D721Med (cell line): ENCODE results near the gene AGXT.

Source experiments
- DNase-seq: peaks from one replicate; pipeline ENCODE4 v3.0.0; 2011; ENCODE audit warnings: low spot score; ENCODE audit not compliant: insufficient read length
- FAIRE-seq: peaks from 2 replicates; lab custom pipeline; 2011; peaks lifted over from hg19 to GRCh38; lab: Jason Lieb, UNC
- TF ChIP-seq, protein P1 (sequence below): IDR thresholded peaks from 2 replicates; pipeline ENCODE4 v1.5.1; 2012; ENCODE audit warnings: mild to moderate bottlenecking, control low read depth; ENCODE audit not compliant: insufficient read depth; ENCODE audit errors: missing control alignments

Gene AGXT

DNA sequence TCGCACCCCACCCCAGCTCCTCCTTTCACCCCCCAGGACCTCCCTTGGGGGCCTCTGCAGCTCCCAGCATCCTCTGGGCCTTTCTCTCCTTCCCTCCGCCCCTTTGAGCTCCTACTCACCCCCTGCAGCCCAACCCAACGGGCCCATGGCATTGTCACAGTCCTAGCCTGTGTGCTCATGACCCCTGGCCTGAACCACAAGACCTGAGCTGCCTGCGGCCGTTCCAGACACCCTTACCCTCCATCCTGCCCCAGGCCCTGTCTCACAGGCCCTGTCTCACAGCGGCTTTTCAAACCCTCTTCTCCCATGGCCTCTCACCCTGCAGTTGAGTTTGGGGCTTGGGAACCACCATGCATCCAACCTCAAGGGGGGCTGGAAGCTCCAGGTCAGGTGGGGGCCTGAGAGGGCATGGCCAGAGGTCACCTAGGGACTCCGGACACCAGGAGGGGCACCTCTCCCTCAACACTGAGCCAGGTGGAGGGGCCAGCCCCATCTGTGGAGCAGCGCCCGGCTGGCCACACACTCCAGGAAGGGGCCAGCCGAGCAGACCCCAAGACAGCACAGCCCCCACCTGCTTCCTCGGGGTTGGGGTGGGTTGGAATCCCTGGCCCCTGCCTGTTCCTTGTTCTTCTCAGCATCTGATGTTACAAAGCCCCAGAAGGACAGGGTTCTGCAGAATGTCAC lies 20.4 kb downstream of the AGXT start:
- DNase-seq, result no peak
- FAIRE-seq, result no peak
- TF ChIP-seq, protein P1, sequence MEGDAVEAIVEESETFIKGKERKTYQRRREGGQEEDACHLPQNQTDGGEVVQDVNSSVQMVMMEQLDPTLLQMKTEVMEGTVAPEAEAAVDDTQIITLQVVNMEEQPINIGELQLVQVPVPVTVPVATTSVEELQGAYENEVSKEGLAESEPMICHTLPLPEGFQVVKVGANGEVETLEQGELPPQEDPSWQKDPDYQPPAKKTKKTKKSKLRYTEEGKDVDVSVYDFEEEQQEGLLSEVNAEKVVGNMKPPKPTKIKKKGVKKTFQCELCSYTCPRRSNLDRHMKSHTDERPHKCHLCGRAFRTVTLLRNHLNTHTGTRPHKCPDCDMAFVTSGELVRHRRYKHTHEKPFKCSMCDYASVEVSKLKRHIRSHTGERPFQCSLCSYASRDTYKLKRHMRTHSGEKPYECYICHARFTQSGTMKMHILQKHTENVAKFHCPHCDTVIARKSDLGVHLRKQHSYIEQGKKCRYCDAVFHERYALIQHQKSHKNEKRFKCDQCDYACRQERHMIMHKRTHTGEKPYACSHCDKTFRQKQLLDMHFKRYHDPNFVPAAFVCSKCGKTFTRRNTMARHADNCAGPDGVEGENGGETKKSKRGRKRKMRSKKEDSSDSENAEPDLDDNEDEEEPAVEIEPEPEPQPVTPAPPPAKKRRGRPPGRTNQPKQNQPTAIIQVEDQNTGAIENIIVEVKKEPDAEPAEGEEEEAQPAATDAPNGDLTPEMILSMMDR, result no peak

DNA sequence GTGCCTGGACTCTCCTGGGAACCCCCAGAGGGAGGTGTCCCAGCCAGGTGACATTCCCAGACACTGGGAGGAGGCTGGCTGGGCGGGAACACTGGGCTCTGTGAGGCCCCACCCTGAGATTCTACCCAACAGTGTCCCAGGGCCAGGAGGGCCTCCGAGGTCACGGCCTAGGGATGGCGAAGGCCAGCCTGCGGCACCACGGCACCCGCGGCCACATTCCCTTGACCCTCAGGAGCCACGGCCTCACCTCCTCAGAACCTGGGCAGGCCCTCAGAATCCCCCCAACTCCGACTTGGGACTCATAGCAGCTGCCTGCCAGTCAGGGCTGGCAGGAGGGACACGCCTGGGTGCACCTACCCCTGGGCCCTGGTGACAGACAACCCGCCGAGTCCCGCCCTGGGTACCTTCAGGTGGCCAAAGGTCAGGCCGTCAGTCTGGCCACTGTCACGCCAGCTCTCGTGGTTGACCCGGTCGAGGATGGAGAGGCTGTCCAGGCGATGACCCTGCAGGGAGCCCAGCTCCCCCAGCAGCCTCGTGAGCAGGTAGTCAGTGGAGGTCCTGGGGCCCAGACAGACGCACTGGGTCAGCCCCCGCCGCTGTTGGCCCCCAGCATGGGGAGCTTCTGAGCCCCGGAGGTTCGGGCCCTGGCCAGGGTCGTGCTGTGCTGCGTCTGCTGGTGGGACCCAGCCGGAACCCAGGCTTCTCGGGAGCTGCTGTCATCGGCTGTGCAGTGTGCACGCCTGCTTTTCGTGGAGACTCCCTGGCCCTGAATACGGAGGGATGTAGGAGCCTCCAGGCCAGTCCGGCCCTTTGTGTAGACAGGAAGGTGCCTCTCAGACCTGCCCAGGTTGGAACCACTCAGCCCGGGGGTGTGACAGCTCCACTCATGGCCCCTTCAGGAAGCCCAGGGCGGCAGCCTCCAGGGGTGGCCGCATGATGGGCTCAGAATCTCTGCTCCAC lies 21.3 kb downstream of the AGXT start:
- DNase-seq (no peak), FAIRE-seq (no peak)
- TF ChIP-seq, protein P1, result no peak

DNA sequence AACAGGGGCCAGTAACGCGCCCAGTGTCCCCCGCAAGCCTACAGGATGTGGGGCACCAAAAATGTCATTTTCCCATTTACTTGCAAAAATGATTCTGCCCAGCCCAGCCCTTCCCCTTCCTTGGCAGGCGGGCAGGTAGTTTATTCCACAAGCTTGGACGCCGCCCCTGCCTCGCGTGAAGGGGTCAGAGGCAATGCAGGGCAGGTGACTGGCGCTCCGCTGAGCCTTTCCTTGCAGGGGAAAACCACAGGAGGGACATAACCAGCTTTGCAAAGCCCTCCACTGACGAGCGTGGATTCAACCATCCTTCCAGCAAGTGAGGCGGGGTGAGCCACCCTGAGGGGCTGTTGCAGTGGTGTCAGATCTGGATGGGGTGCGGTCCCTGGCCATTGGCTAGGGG lies 22.1 kb downstream of the AGXT start:
- TF ChIP-seq, protein P1, result no peak
- DNase-seq (no peak), FAIRE-seq (no peak)

DNA sequence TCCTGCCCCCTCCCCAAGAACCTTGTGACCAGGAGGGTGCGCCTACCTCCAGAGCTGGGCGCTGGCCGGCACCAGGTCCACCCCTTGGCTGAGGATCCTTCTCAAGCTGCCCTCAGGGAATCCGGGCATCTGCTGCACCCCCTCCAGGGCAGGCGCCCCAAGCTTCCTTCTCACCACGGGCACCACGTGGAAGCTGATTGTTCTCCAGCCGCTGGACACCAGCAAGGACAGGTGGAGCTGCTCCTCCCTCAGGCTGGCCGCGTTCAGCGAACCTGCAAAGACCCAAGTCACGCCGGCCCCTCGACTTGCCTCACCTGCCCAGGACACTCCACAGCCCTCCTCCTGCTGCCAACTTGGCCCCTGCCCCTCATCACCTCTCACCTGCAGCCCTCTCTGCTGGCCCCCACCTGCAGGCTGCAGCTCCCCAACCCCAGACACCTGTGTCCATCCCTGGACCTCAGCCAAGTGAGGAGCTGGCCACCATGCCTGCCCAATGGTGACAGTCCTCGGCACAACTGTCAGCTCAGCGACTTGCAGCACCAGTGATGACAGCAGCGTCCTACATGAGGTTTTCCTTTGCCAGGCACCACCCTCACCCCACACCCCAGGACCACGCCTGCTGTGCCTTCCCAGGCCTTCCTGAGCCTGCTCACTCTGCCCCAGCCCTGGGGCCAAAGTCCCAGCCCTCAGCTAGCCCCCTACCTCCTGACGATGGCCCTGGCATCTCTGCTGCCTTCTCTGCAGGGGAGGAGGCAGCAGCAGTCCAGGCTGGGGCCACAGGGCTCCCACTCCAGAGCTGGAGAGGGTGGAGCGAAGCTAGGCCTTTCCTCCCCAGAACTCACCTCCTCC lies 23.1 kb downstream of the AGXT start:
- FAIRE-seq (no peak), DNase-seq (no peak)
- TF ChIP-seq, protein P1, result no peak

DNA sequence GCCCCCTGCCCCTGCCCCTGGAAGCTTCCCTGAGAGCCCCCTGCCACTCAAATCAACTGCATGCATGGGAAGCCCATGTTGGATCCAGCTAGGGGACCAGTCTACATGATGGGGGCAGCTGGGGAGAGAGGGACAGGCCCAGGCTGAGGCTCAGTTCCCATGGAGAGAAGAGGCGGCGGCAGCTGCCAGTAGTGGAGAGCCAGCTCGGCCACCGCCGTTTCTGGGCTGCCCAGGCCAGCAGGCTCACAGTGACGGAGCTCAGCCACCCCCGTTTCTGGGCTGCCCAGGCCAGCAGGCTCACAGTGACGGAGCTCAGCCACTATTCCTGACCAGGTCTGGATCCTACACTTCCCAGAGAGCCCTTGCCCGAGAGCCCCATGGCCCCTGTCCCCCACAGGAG lies 23.7 kb downstream of the AGXT start:
- DNase-seq, result no peak
- TF ChIP-seq, protein P1, result no peak
- no peak for FAIRE-seq

DNA sequence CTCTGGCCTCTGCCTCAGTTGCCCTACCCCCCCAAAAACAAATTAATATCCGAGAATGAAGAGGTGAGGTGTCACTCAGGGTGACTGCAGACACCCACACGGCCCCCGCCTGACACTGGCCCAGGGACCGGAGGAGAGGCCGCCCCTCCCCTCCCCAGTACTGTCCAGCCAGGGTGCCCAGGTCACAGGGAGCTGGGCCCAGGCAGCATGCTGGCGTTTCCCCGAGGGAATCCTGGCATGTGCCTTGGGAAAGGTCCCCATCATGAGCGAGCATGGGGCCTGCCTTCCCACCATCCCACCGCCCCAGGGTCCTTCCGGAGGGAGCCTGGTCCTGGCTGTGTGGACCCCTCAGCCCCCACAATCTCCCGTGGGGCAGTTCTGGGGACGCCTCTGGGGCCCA lies 24.3 kb downstream of the AGXT start:
- DNase-seq (no peak), FAIRE-seq (no peak)
- TF ChIP-seq, protein P1, result no peak
